ENCODE measurements around the gene UBXN7. TPM values are rescaled to one million over a fixed set of nuclear protein-coding genes. Genes with fewer than 3 reads are reported as not detected.
A peak's percentile ranks its signal among the peaks of the same experiment; 100 is the strongest.
"Not testable (repeated sequence)": the region's sequence is repeated elsewhere in the genome, so short reads cannot be mapped to it uniquely, and the experiment has no call there.

The UBXN7 gene
- polyA plus RNA-seq, 1 donor from 2014 or later: 19.6 TPM

GRCh38 chr3:196317687-196318467 is 114.3 kb downstream of the UBXN7 start, which contains the start of gene DYNLT2B:
TSS of gene DYNLT2B (minus strand) at chr3:196318240. CDS start at chr3:196318152, 88 bp downstream.
- no peaks in the 10 kb centered on the region for H3F3A ChIP-seq (ENCODE audit: insufficient read depth, low read length, poor library complexity, severe bottlenecking)
- peak within 1 kb of the TSS; percentile 93 for H3K27ac ChIP-seq (ENCODE audit: low read length)
- no peaks in the 10 kb centered on the region for H3K9me3 ChIP-seq (ENCODE audit: low read length)
- H3K79me2 ChIP-seq (replicated peaks; ENCODE audit: insufficient read depth, low read length): peaks cover 10% of the 10 kb centered on the region
- peak within 1 kb of the TSS; percentile 69 for H2AFZ ChIP-seq (ENCODE audit: low read depth, low read length)
- no peaks in the 10 kb centered on the region for H3K27me3 ChIP-seq (ENCODE audit: insufficient read depth, low read depth, low read length)
- peak within 1 kb of the TSS; percentile 30 for H3K4me2 ChIP-seq (ENCODE audit: low read length)
- no peaks in the 10 kb centered on the region for H3K36me3 ChIP-seq (ENCODE audit: insufficient read depth, low read length)
- peak within 1 kb of the TSS; percentile 88 for H3K4me3 ChIP-seq (ENCODE audit: low read length)
- H3K9ac ChIP-seq (ENCODE audit: low read length): peak within 1 kb of the TSS; percentile 95
- peak; percentile 42 for TF ChIP-seq CTCF (IDR thresholded peaks at IDR 0.05; ENCODE audit: poor library complexity, severe bottlenecking)
- peak; percentile 40 for TF ChIP-seq SMC3 (conservative IDR thresholded peaks at IDR 0.05; ENCODE audit: poor library complexity)
- TF ChIP-seq REST (IDR thresholded peaks at IDR 0.05; ENCODE audit: borderline replicate concordance): peak; percentile 79
- TF ChIP-seq EP300 (conservative IDR thresholded peaks at IDR 0.05; ENCODE audit: poor library complexity, severe bottlenecking): peak; percentile 57
- TF ChIP-seq TAF1 (IDR thresholded peaks at IDR 0.05; ENCODE audit: low read depth): peak; percentile 89
- TF ChIP-seq POLR2AphosphoS5 (IDR thresholded peaks at IDR 0.05): peak; percentile 90
- no peak for TF ChIP-seq EZH2 (IDR thresholded peaks at IDR 0.05; ENCODE audit: borderline replicate concordance, insufficient read depth, low read length, poor library complexity, severe bottlenecking)
- TF ChIP-seq RAD21 (conservative IDR thresholded peaks at IDR 0.05): peak; percentile 36
- peak; percentile 91 for TF ChIP-seq MXI1 (conservative IDR thresholded peaks at IDR 0.05; ENCODE audit: poor library complexity, severe bottlenecking)
- no peaks in the 10 kb centered on the region for H3K9me2 ChIP-seq (ENCODE audit: insufficient read depth, low read length)
- H4K20me1 ChIP-seq (ENCODE audit: insufficient read depth): no peaks in the 10 kb centered on the region

DNA sequence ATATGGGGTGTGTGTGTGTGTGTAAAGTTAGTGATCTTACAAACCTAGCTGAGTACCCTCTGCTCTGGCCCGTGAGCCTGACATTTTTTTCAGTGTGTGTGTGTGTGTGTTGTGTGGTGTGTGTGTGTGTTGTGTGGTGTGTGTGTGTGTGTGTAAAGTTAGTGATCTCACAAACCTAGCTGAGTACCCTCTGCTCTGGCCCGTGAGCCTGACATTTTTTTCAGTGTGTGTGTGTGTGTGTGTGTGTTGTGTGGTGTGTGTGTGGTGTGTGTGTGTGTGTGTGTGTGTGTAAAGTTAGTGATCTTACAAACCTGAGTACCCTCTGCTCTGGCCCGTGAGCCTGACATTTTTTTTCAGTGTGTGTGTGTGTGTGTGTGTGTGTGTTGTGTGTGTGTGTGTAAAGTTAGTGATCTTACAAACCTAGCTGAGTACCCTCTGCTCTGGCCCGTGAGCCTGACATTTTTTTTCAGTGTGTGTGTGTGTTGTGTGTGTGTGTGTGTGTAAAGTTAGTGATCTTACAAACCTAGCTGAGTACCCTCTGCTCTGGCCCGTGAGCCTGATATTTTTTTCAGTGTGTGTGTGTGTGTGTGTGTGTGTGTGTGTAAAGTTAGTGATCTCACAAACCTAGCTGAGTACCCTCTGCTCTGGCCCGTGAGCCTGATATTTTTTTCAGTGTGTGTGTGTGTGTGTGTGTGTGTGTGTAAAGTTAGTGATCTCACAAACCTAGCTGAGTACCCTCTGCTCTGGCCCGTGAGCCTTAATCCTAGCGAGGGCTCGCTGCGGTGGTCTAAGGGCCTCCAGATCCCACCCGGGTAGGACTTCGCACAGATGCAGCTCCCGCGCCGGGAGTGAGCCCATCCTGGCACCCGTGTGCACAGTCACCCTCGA is 115.2 kb downstream of the UBXN7 start:
- H3K4me3 ChIP-seq (ENCODE audit: low read length): peak overlapping the region; percentile 88
- H3K36me3 ChIP-seq (ENCODE audit: insufficient read depth, low read length); H4K20me1 ChIP-seq (ENCODE audit: insufficient read depth); H3K27me3 ChIP-seq (ENCODE audit: insufficient read depth, low read depth, low read length); H3K9me3 ChIP-seq (ENCODE audit: low read length); H3F3A ChIP-seq (ENCODE audit: insufficient read depth, low read length, poor library complexity, severe bottlenecking); H3K9me2 ChIP-seq (ENCODE audit: insufficient read depth, low read length): not testable (repeated sequence)
- H2AFZ ChIP-seq (ENCODE audit: low read depth, low read length): peak overlapping the region; percentile 60
- peak overlapping the region; percentile 95 for H3K9ac ChIP-seq (ENCODE audit: low read length)
- H3K27ac ChIP-seq (ENCODE audit: low read length): peak overlapping the region; percentile 93
- H3K4me2 ChIP-seq (ENCODE audit: low read length): peak overlapping the region; percentile 30
- H3K79me2 ChIP-seq (replicated peaks; ENCODE audit: insufficient read depth, low read length): peaks cover 10% of the 10 kb centered on the region
